Esophagus (tissue), 2 donors: ENCODE measurements around the gene CLCC1. TPM values are rescaled to one million over a fixed set of nuclear protein-coding genes. Genes with fewer than 3 reads are reported as not detected.
"Not testable (repeated sequence)": the region's sequence is repeated elsewhere in the genome, so short reads cannot be mapped to it uniquely, and the experiment has no call there.

ENCODE experiments used
- H3K27ac ChIP-seq, 2 donors: one replicate each; pipeline ENCODE4 v1.5.1; 2013; ENCODE audit warnings: low read depth in 2 of 2, mild to moderate bottlenecking in 2 of 2, inconsistent platforms in 1 of 2, low read length in 1 of 2, moderate library complexity in 1 of 2
- H3K27me3 ChIP-seq, 2 donors: one replicate each; pipeline ENCODE4 v1.6.1; 2013; ENCODE audit warnings: low read length in 2 of 2, control low read depth in 1 of 2, mild to moderate bottlenecking in 1 of 2; ENCODE audit not compliant: insufficient read depth in 2 of 2, control insufficient read depth in 1 of 2
- H3K36me3 ChIP-seq, 2 donors: one replicate each; pipeline ENCODE4 v1.6.1; 2013; ENCODE audit warnings: low read length in 1 of 2; ENCODE audit not compliant: control insufficient read depth in 2 of 2, insufficient read depth in 2 of 2
- H3K4me1 ChIP-seq, 2 donors: one replicate each; pipeline ENCODE4 v1.6.1; 2013; ENCODE audit warnings: low read length in 1 of 2; ENCODE audit not compliant: control insufficient read depth in 2 of 2, insufficient read depth in 2 of 2
- H3K4me3 ChIP-seq, 2 donors: one replicate each; pipeline ENCODE4 v1.5.1; 2013; ENCODE audit warnings: low read length in 2 of 2, mild to moderate bottlenecking in 2 of 2, low read depth in 1 of 2, moderate library complexity in 1 of 2
- H3K9me3 ChIP-seq, 2 donors: one replicate each; pipeline ENCODE4 v1.6.1; 2013; ENCODE audit warnings: mild to moderate bottlenecking in 2 of 2, low read depth in 1 of 2, low read length in 1 of 2, moderate library complexity in 1 of 2; ENCODE audit not compliant: control insufficient read depth in 2 of 2, insufficient read depth in 1 of 2
- WGBS, 2 donors: extraction: QIAGEN DNeasy Blood & Tissue Kit; methylation state at CpG; one replicate each; pipeline ENCODE4 v1.1.7; 2013; 5-methylcytosine and 5-hydroxymethylcytosine counted together
- polyA plus RNA-seq, 2 donors: library from polyadenylated mRNA; stranded (reverse); fragments of 200-250 nt; gene quantifications; one replicate each; pipeline ENCODE4 v1.2.3, GENCODE V29; 2013
- donor health status: healthy with polysubstance abuse.
- donor health status: Bipolar disorder and iron deficiency.

The CLCC1 gene
- polyA plus RNA-seq, 2 donors = 5.3 to 7.8 TPM

- not testable (repeated sequence) for H3K4me1 ChIP-seq, H3K27ac ChIP-seq, H3K27me3 ChIP-seq, H3K4me3 ChIP-seq, H3K9me3 ChIP-seq, H3K36me3 ChIP-seq
- 98 to 100% methylated on average over 1 of the region's 1 CpG for WGBS, 2 donors
Measured at GRCh38 chr1:108927565-108927964, 35.7 kb downstream of the CLCC1 start.

GRCh38 chr1:108925920-108926319 lies 37.4 kb downstream of the CLCC1 start:
- WGBS, 2 donors = 97 to 98% methylated on average over 2 of the region's 2 CpGs

GRCh38 chr1:108916788-108917187 lies 46.5 kb downstream of the CLCC1 start:
- Histone ChIP-seq H3K9me3 (no peaks in the 10 kb centered on the region), H3K36me3 (peaks cover 0 to 4% of the 10 kb centered on the region in 2 donors), H3K4me1 (no peaks in the 10 kb centered on the region), H3K27ac (no peak overlapping the region), H3K27me3 (no peaks in the 10 kb centered on the region), H3K4me3 (no peak overlapping the region)
- 94 to 95% methylated on average over 2 of the region's 2 CpGs for WGBS, 2 donors

More at GRCh38 chr1:108925920-108926319, 37.4 kb downstream of the CLCC1 start:
- H3K4me1 ChIP-seq = no peaks in the 10 kb centered on the region
- no peaks in the 10 kb centered on the region for H3K27me3 ChIP-seq
- H3K4me3 ChIP-seq = no peak overlapping the region
- H3K36me3 ChIP-seq = peaks cover 0 to 9% of the 10 kb centered on the region in 2 donors
- H3K27ac ChIP-seq = no peak overlapping the region
- H3K9me3 ChIP-seq = no peaks in the 10 kb centered on the region

Other genes starting within 250 kb of the CLCC1 start
- 10 to 100 TPM; 26.1 to 37.5 TPM for gene STXBP3, start 216.8 kb downstream of the CLCC1 start, polyA plus RNA-seq
- 1 to 10 TPM in 1 of 2 donors, under 1 TPM in 1; 0.98 to 3.3 TPM for gene AKNAD1, start 106.4 kb downstream of the CLCC1 start, polyA plus RNA-seq
- 10 to 100 TPM; 30.3 to 40.8 TPM for gene GPSM2, start 86.5 kb downstream of the CLCC1 start, polyA plus RNA-seq
- 1 to 10 TPM; 6.4 to 8.4 TPM for gene WDR47, start 78.6 kb upstream of the CLCC1 start, polyA plus RNA-seq
- gene TAF13, start 112.5 kb upstream of the CLCC1 start, polyA plus RNA-seq = 10 to 100 TPM; 20.2 to 33.9 TPM
- gene TMEM167B, start 127.3 kb upstream of the CLCC1 start, polyA plus RNA-seq = 10 to 100 TPM in 1 of 2 donors, 1 to 10 TPM in 1; 7.7 to 14.7 TPM
- under 1 TPM; 0.24 to 0.25 TPM for gene ELAPOR1, start 150.6 kb upstream of the CLCC1 start, polyA plus RNA-seq